SK-N-SH (cell line): ENCODE data around the gene TGFB1I1. TPM values are rescaled to one million over a fixed set of nuclear protein-coding genes. Genes with fewer than 3 reads are reported as not detected.

Experiments used
- CTCF ChIA-PET: fragments of 300-600, 350-600 bp; formaldehyde crosslinking; extraction: SDS; loops from one replicate; lab custom pipeline; 2021; lab: Yijun Ruan, JAX
- POLR2A ChIA-PET: fragments of 350-600 bp; sonication (Branson Sonifier 250); formaldehyde crosslinking; extraction: SDS; loops from one replicate; lab custom pipeline; 2020; ENCODE audit warnings: antibody characterized with exemption, inconsistent platforms; lab: Yijun Ruan, JAX
- DNase-seq: peaks from one replicate; pipeline ENCODE4 v3.0.0; 2012
- H2AFZ ChIP-seq: fragments of 200-600 bp; sonication (generic); 2 replicates; pipeline ENCODE4 v1.8.1; 2016; ENCODE audit warnings: antibody characterized with exemption, mild to moderate bottlenecking, low read depth
- H3F3A ChIP-seq: fragments of 200-600 bp; sonication (generic); replicated peaks from 2 replicates; pipeline ENCODE3; 2016; ENCODE audit warnings: antibody characterized with exemption, mild to moderate bottlenecking; ENCODE audit not compliant: insufficient read depth
- H3K27ac ChIP-seq, 2 experiments: fragments of 200-500 bp in 1 of 2; fragments of 200-600 bp in 1 of 2; sonication (Bioruptor generic) in 1 of 2; sonication (generic), shearing (Covaris generic) in 1 of 2; 2 replicates each; pipeline versions ENCODE4 v1.5.1 to v1.6.1; 2014 to 2016; ENCODE audit warnings: low read depth in 2 of 2, inconsistent platforms in 1 of 2, low read length in 1 of 2, mild to moderate bottlenecking in 1 of 2, mixed read lengths in 1 of 2
- H3K27me3 ChIP-seq: fragments of 200-600 bp; sonication (generic), shearing (Covaris generic); 2 replicates; pipeline ENCODE4 v1.6.1; 2016; ENCODE audit warnings: mixed run types; ENCODE audit not compliant: insufficient read depth
- H3K36me3 ChIP-seq, 2 experiments: fragments of 200-500 bp in 1 of 2; fragments of 200-600 bp in 1 of 2; sonication (Bioruptor generic) in 1 of 2; sonication (generic) in 1 of 2; replicated peaks in 1 of 2; 2 replicates each; pipeline versions ENCODE3 to v1.5.1; 2014 to 2016; ENCODE audit warnings: low read length in 1 of 2, mild to moderate bottlenecking in 1 of 2; ENCODE audit not compliant: insufficient read depth in 2 of 2, control insufficient read depth in 1 of 2
- H3K4me1 ChIP-seq, 2 experiments: fragments of 200-500 bp in 1 of 2; fragments of 200-600 bp in 1 of 2; sonication (Bioruptor generic) in 1 of 2; sonication (generic), shearing (Covaris generic) in 1 of 2; 2 replicates each; pipeline versions ENCODE4 v1.5.1 to v1.6.1; 2014 to 2016; ENCODE audit warnings: low read depth in 1 of 2, low read length in 1 of 2, mixed run types in 1 of 2; ENCODE audit not compliant: insufficient read depth in 2 of 2, control insufficient read depth in 1 of 2
- H3K4me2 ChIP-seq: fragments of 200-600 bp; sonication (generic), shearing (Covaris generic); 2 replicates; pipeline ENCODE4 v1.6.1; 2017; ENCODE audit warnings: mixed run types
- H3K4me3 ChIP-seq, 2 experiments: fragments of 200-500 bp in 1 of 2; fragments of 200-600 bp in 1 of 2; sonication (Bioruptor generic) in 1 of 2; sonication (generic), shearing (Covaris generic) in 1 of 2; 2 replicates each; pipeline versions ENCODE4 v1.5.1 to v1.8.1; 2014 to 2016; ENCODE audit warnings: low read depth in 2 of 2, inconsistent platforms in 1 of 2, low read length in 1 of 2, mild to moderate bottlenecking in 1 of 2, mixed read lengths in 1 of 2, moderate library complexity in 1 of 2
- H3K79me2 ChIP-seq: fragments of 200-600 bp; sonication (generic); 2 replicates; pipeline ENCODE4 v1.8.1; 2017; ENCODE audit warnings: mild to moderate bottlenecking; ENCODE audit not compliant: insufficient read depth
- H3K9ac ChIP-seq: fragments of 200-600 bp; sonication (generic); 2 replicates; pipeline ENCODE4 v1.6.1; 2017; ENCODE audit warnings: mixed run types
- H3K9me2 ChIP-seq: fragments of 200-600 bp; sonication (generic); 2 replicates; pipeline ENCODE4 v1.6.1; 2017; ENCODE audit warnings: mixed run types
- H3K9me3 ChIP-seq: fragments of 200-600 bp; sonication (generic); 2 replicates; pipeline ENCODE4 v1.6.1; 2017; ENCODE audit warnings: mixed run types, mild to moderate bottlenecking, moderate library complexity
- H4K20me1 ChIP-seq: fragments of 200-600 bp; sonication (generic); 2 replicates; pipeline ENCODE4 v1.6.1; 2017; ENCODE audit warnings: mild to moderate bottlenecking, mixed run types; ENCODE audit not compliant: insufficient read depth
- CHD2 ChIP-seq: fragments of 150-350 bp; IDR thresholded peaks from 2 replicates; pipeline ENCODE4 v1.6.1; 2018; ENCODE audit warnings: low read length; ENCODE audit not compliant: partially characterized antibody
- CTCF ChIP-seq: fragments of 200-600 bp; sonication (generic); IDR thresholded peaks from 2 replicates; pipeline ENCODE4 v1.6.1; 2017; ENCODE audit warnings: antibody characterized with exemption, mild to moderate bottlenecking, moderate library complexity
- EP300 ChIP-seq, 2 experiments: IDR thresholded peaks; 2 replicates each; pipeline versions ENCODE4 v1.4.0 to v1.6.1; 2012; ENCODE audit warnings: borderline replicate concordance in 1 of 2, low read depth in 1 of 2, low read length in 1 of 2
- FOSL2 ChIP-seq: IDR thresholded peaks from 2 replicates; pipeline ENCODE4 v1.4.0; 2012; ENCODE audit warnings: low read depth, mild to moderate bottlenecking, moderate library complexity, borderline replicate concordance
- FOXM1 ChIP-seq: IDR thresholded peaks from 2 replicates; pipeline ENCODE4 v1.4.0; 2012; ENCODE audit warnings: low read depth, mild to moderate bottlenecking
- GABPA ChIP-seq: IDR thresholded peaks from 2 replicates; pipeline ENCODE4 v1.4.0; 2012; ENCODE audit warnings: low read depth, mild to moderate bottlenecking
- GATA2 ChIP-seq: sonication (generic); formaldehyde crosslinking; IDR thresholded peaks from 2 replicates; pipeline ENCODE4 v1.5.0; 2020; ENCODE audit warnings: mild to moderate bottlenecking, missing genetic modification reagents
- IRF3 ChIP-seq: fragments of 150-350 bp; IDR thresholded peaks from 2 replicates; pipeline ENCODE4 v1.6.1; 2016; ENCODE audit warnings: mild to moderate bottlenecking, low read depth, low read length
- MEF2A ChIP-seq: IDR thresholded peaks from 2 replicates; pipeline ENCODE4 v1.4.0; 2012; ENCODE audit warnings: low read depth, borderline replicate concordance
- MXI1 ChIP-seq: IDR thresholded peaks from 2 replicates; pipeline ENCODE4 v1.6.1; 2012; ENCODE audit warnings: mild to moderate bottlenecking, low read depth, low read length, improper control_type of control experiment
- NFIC ChIP-seq: IDR thresholded peaks from 2 replicates; pipeline ENCODE4 v1.4.0; 2012; ENCODE audit warnings: borderline replicate concordance
- NRF1 ChIP-seq: IDR thresholded peaks from 2 replicates; pipeline ENCODE4 v1.6.1; 2012; ENCODE audit warnings: low read depth, mild to moderate bottlenecking, low read length
- POLR2AphosphoS5 ChIP-seq: IDR thresholded peaks from 2 replicates; pipeline ENCODE4 v1.6.1; 2012; ENCODE audit warnings: low read depth, low read length
- RAD21 ChIP-seq: IDR thresholded peaks from 2 replicates; pipeline ENCODE4 v1.6.1; 2012; ENCODE audit warnings: mild to moderate bottlenecking, low read length
- RXRA ChIP-seq: IDR thresholded peaks from 2 replicates; pipeline ENCODE4 v1.4.0; 2012; ENCODE audit warnings: low read depth, mild to moderate bottlenecking, borderline replicate concordance
- TAF1 ChIP-seq: IDR thresholded peaks from 2 replicates; pipeline ENCODE4 v1.6.1; 2012; ENCODE audit warnings: low read depth, mild to moderate bottlenecking, low read length, moderate library complexity, borderline replicate concordance
- USF2 ChIP-seq: fragments of 150-350 bp; IDR thresholded peaks from 2 replicates; pipeline ENCODE4 v1.6.1; 2017; ENCODE audit warnings: antibody characterized with exemption, low read length, low read depth, borderline replicate concordance
- ZBTB33 ChIP-seq: IDR thresholded peaks from 2 replicates; pipeline ENCODE4 v1.4.0; 2012; ENCODE audit warnings: low read depth, borderline replicate concordance
- WGBS: methylation state at CpG from one replicate; pipeline ENCODE4 v1.1.6; 2017; ENCODE audit warnings: low lambda C conversion rate; 5-methylcytosine and 5-hydroxymethylcytosine counted together
- polyA plus RNA-seq, 3 experiments: library from polyadenylated mRNA; depleted of rRNA; stranded (reverse); fragments of >200 nt; gene quantifications; 2 replicates each; pipeline ENCODE4 v1.2.3, GENCODE V29; 2012

The TGFB1I1 gene
- polyA plus RNA-seq, 1 of the 3 experiments (the other 2 are of a cell fraction): 29.7 TPM

GRCh38 chr16:31477220-31478216 lies 5.6 kb downstream of the TGFB1I1 start (continued):
- TF ChIP-seq IRF3 (no peak), FOXM1 (no peak), MEF2A (no peak), NRF1 (no peak), CHD2 (no peak), GATA2 (CRISPR knock-in tag) (no peak), RAD21 (no peak)

GRCh38 chr16:31478956-31479355 lies 7.0 kb downstream of the TGFB1I1 start:
- no peaks in the 10 kb centered on the region for H3K27me3 ChIP-seq
- peaks cover 20% of the 10 kb centered on the region; the same call in 1 of the 2 replicates for H4K20me1 ChIP-seq
- no peaks in the 10 kb centered on the region for H3K9me2 ChIP-seq
- no peak overlapping the region for H2AFZ ChIP-seq
- no peak overlapping the region for H3K27ac ChIP-seq
- ChIA-PET CTCF (interaction anchor here (1.9 kb wide), 1 partner anchor 18 kb away, joined by 8 read pairs; no protein-coding TSS in a partner anchor), POLR2A (interaction anchor here (1.5 kb wide), 2 partner anchors 9 to 29 kb away, joined by 4 to 9 read pairs; partner anchors contain the start of gene RUSF1)
- H3K36me3 ChIP-seq: peaks cover 20 to 27% of the 10 kb centered on the region in 2 experiments
- no peak for DNase-seq
- no peak overlapping the region for H3K9ac ChIP-seq
- 81% methylated on average over 3 of the region's 3 CpGs for WGBS
- no peak overlapping the region for H3K4me2 ChIP-seq
- H3F3A ChIP-seq: peaks cover 31% of the 10 kb centered on the region
- peaks cover 11% of the 10 kb centered on the region for H3K79me2 ChIP-seq
- TF ChIP-seq GABPA (no peak), ZBTB33 (no peak), RAD21 (no peak), MXI1 (no peak), EP300 (IDR thresholded peaks at IDR 0.05; ENCODE audit: borderline replicate concordance in 1 of 2, low read depth in 1 of 2, low read length in 1 of 2) (no peak), CTCF (no peak), FOXM1 (no peak), CHD2 (no peak), USF2 (no peak), TAF1 (no peak), RXRA (no peak), POLR2AphosphoS5 (no peak), FOSL2 (no peak), NFIC (no peak)
- TF ChIP-seq, all 33 proteins: peak for 0
- no peaks in the 10 kb centered on the region for H3K4me1 ChIP-seq
- no peaks in the 10 kb centered on the region for H3K9me3 ChIP-seq
- H3K4me3 ChIP-seq: no peak overlapping the region
